Measurements from ENCODE around the gene PSMG4.

GRCh38 chr6:3217286-3217685 lies 41.5 kb upstream of the PSMG4 start:
- TF ChIP-seq CTCF (IDR thresholded peaks at IDR 0.05), result no peak
- no peak for TF ChIP-seq POLR2AphosphoS5 (IDR thresholded peaks at IDR 0.05)
- TF ChIP-seq POLR2A (IDR thresholded peaks at IDR 0.05), result no peak

Measured in transverse colon (tissue), 4 donors.